KMS-11 (cell line): ENCODE data around the gene PCSK5.

Experiments used
- H2AFZ ChIP-seq: fragments of 200-600 bp; sonication (generic); 2 replicates; pipeline ENCODE4 v1.6.1; 2016; ENCODE audit warnings: antibody characterized with exemption, mixed run types, low read depth
- H3K27ac ChIP-seq: fragments of 200-600 bp; sonication (generic); 2 replicates; pipeline ENCODE4 v1.6.1; 2016; ENCODE audit warnings: mild to moderate bottlenecking, mixed run types
- H3K27me3 ChIP-seq: fragments of 200-600 bp; sonication (generic); 2 replicates; pipeline ENCODE4 v1.6.1; 2017; ENCODE audit warnings: mild to moderate bottlenecking, low read depth, mixed run types, moderate library complexity; ENCODE audit not compliant: insufficient read depth
- H3K36me3 ChIP-seq: fragments of 200-600 bp; sonication (generic); 2 replicates; pipeline ENCODE4 v1.6.1; 2017; ENCODE audit warnings: mild to moderate bottlenecking, mixed run types; ENCODE audit not compliant: insufficient read depth
- H3K4me1 ChIP-seq: fragments of 200-600 bp; sonication (generic); 2 replicates; pipeline ENCODE4 v1.6.1; 2016; ENCODE audit warnings: mild to moderate bottlenecking, low read depth, mixed run types; ENCODE audit not compliant: poor library complexity, severe bottlenecking
- H3K4me2 ChIP-seq: fragments of 200-600 bp; sonication (generic); 2 replicates; pipeline ENCODE4 v1.7.0; 2016; ENCODE audit warnings: mild to moderate bottlenecking, mixed run types
- H3K4me3 ChIP-seq: fragments of 200-600 bp; sonication (generic); IDR thresholded peaks from 2 replicates; pipeline ENCODE4 v1.6.1; 2017; ENCODE audit warnings: low read depth, low read length, mixed read lengths; ENCODE audit not compliant: insufficient read depth
- H3K79me2 ChIP-seq: fragments of 200-600 bp; sonication (generic); 2 replicates; pipeline ENCODE4 v1.6.1; 2016; ENCODE audit warnings: low read depth, mixed run types; ENCODE audit not compliant: insufficient read depth
- H3K9ac ChIP-seq: fragments of 200-600 bp; sonication (generic); 2 replicates; pipeline ENCODE4 v1.6.1; 2016; ENCODE audit warnings: mild to moderate bottlenecking, mixed run types
- H4K20me1 ChIP-seq: fragments of 200-600 bp; sonication (generic); 2 replicates; pipeline ENCODE4 v1.6.1; 2016; ENCODE audit warnings: mild to moderate bottlenecking, mixed run types; ENCODE audit not compliant: insufficient read depth
- TF ChIP-seq, protein P1 (sequence below): fragments of 200-600 bp; sonication (generic); conservative IDR thresholded peaks from 2 replicates; pipeline ENCODE4 v1.6.1; 2017; ENCODE audit warnings: low read depth, mild to moderate bottlenecking, antibody characterized with exemption, low read length, moderate library complexity, mixed read lengths

Gene PCSK5

DNA sequence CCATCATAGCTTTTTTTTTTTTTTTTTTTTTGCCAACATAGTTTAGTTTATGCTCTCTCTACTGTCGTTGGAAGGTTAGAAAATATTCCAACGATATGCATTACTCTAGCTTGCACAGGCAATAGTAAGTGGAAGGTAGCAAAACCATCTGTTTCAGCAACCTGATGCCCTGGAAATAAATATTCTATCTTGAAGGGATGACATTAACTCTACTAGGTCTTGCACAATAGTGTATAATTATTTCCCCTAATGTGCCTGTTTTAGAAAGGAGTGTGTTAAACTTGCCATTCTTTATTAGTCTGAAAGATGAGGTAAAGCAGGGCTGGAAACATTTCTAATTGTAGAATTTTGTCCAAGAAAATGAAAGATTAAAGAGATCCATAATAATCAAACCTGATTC, 111.0 kb downstream of the PCSK5 start:
- H3K36me3 ChIP-seq = no peaks in the 10 kb centered on the region
- no peaks in the 10 kb centered on the region for H4K20me1 ChIP-seq
- no peaks in the 10 kb centered on the region for H3K27me3 ChIP-seq
- H3K4me1 ChIP-seq = no peaks in the 10 kb centered on the region
- no peak overlapping the region for H3K4me2 ChIP-seq
- no peak overlapping the region for H3K27ac ChIP-seq
- TF ChIP-seq, protein P1, sequence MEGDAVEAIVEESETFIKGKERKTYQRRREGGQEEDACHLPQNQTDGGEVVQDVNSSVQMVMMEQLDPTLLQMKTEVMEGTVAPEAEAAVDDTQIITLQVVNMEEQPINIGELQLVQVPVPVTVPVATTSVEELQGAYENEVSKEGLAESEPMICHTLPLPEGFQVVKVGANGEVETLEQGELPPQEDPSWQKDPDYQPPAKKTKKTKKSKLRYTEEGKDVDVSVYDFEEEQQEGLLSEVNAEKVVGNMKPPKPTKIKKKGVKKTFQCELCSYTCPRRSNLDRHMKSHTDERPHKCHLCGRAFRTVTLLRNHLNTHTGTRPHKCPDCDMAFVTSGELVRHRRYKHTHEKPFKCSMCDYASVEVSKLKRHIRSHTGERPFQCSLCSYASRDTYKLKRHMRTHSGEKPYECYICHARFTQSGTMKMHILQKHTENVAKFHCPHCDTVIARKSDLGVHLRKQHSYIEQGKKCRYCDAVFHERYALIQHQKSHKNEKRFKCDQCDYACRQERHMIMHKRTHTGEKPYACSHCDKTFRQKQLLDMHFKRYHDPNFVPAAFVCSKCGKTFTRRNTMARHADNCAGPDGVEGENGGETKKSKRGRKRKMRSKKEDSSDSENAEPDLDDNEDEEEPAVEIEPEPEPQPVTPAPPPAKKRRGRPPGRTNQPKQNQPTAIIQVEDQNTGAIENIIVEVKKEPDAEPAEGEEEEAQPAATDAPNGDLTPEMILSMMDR = no peak
- no peaks in the 10 kb centered on the region for H3K79me2 ChIP-seq
- H2AFZ ChIP-seq = no peak overlapping the region
- no peak overlapping the region for H3K4me3 ChIP-seq
- no peak overlapping the region for H3K9ac ChIP-seq

DNA sequence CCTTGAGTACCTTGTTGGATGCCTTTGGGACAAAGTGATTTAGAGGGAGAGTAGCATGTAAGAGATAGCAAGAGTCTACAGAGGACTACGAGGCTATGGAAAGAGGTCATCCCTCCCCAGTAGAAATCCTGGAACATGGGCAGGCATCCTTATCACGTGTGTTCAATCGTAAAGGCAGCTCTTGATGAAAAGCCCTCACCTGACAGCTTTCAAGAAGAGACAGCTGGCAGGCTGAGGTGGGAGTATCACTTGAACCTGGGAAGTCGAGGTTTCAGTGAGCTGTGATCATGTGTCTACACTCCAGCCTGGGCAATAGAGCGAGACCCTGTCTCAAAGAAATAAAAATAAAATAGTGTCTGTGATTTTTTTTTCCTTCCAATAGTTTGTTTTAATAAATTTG, 112.6 kb downstream of the PCSK5 start:
- H3K4me1 ChIP-seq = no peaks in the 10 kb centered on the region
- H3K4me2 ChIP-seq = no peak overlapping the region
- no peak overlapping the region for H2AFZ ChIP-seq
- no peak overlapping the region for H3K27ac ChIP-seq
- H3K4me3 ChIP-seq = no peak overlapping the region
- H3K79me2 ChIP-seq = no peaks in the 10 kb centered on the region
- H4K20me1 ChIP-seq = no peaks in the 10 kb centered on the region
- no peaks in the 10 kb centered on the region for H3K36me3 ChIP-seq
- H3K9ac ChIP-seq = no peak overlapping the region
- TF ChIP-seq, protein P1 = no peak
- H3K27me3 ChIP-seq = no peaks in the 10 kb centered on the region

DNA sequence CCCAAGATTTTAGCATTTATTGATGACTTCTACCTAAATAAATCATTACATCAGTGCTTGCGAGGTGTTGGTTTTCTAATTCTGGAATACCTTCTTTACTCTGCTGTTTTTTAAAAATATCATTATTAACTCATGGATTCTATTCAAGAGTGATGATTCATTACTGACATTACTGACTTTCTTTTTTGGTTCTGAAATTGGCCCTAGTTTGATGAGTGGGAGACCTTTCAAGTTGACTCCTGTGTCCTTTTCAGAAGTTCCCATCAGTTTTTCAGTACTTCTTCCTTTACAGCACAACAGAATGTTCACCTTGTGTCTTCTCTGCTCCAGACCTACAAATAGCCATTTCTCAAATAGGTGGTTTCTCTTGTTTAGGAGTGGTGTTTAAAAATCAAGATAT, 114.1 kb downstream of the PCSK5 start:
- Histone ChIP-seq H3K27ac (no peak overlapping the region), H3K4me1 (no peaks in the 10 kb centered on the region), H3K79me2 (no peaks in the 10 kb centered on the region), H2AFZ (no peak overlapping the region), H3K9ac (no peak overlapping the region), H3K4me2 (no peak overlapping the region), H4K20me1 (no peaks in the 10 kb centered on the region), H3K27me3 (no peaks in the 10 kb centered on the region), H3K4me3 (no peak overlapping the region), H3K36me3 (no peaks in the 10 kb centered on the region)
- TF ChIP-seq, protein P1 = no peak

DNA sequence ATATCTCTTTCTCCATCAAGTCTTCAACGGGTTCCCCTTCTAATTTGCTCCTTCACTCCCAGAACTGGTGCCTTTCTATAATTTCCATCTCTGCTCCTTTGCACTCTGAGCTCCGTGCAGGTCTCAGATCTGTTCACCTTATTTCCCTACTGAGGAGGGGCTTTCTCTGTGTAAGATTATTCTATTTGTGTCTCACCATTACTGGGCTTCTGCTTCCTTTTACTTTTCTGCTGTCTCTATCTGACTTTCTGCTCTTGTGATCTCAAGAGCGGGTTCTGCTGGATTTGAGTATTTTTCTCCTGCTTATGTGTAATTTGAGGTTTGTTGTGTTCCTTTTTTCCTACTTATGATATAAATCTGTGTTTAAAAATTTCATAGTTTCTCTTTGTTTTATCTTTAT, 117.5 kb downstream of the PCSK5 start:
- Histone ChIP-seq H3K9ac (no peak overlapping the region), H3K4me1 (no peaks in the 10 kb centered on the region), H3K36me3 (no peaks in the 10 kb centered on the region), H2AFZ (no peak overlapping the region), H3K27ac (no peak overlapping the region), H3K4me3 (no peak overlapping the region), H4K20me1 (no peaks in the 10 kb centered on the region), H3K79me2 (no peaks in the 10 kb centered on the region), H3K27me3 (no peaks in the 10 kb centered on the region), H3K4me2 (no peak overlapping the region)
- TF ChIP-seq, protein P1 = no peak

DNA sequence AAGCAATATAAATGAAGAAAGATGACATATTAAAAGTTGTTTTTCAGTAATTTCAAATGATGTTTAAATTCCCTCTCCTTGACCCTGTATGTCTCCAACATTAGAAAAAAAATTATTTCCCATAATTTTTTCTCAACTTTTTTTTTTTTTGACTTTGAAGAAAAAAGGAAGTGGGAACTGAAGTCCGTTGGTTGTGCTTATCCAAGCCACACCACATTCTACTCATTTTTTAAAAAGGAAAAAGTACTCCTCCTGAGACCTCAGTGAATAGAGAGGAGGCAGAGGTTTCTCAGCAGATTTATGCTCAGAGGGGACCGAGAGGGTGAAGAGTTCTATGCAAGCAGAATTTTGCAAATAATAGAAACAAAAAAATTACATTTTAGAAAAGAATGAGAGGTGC, 123.3 kb downstream of the PCSK5 start:
- TF ChIP-seq, protein P1 = no peak
- Histone ChIP-seq H3K27me3 (no peaks in the 10 kb centered on the region), H4K20me1 (no peaks in the 10 kb centered on the region), H2AFZ (no peak overlapping the region), H3K36me3 (no peaks in the 10 kb centered on the region), H3K4me3 (no peak overlapping the region), H3K9ac (no peak overlapping the region), H3K79me2 (no peaks in the 10 kb centered on the region), H3K4me2 (no peak overlapping the region), H3K4me1 (no peaks in the 10 kb centered on the region), H3K27ac (no peak overlapping the region)
